Iris pigment epithelial cell (primary cell): ENCODE data around the gene USP51.
"Not testable (repeated sequence)": the region's sequence is repeated elsewhere in the genome, so short reads cannot be mapped to it uniquely, and the experiment has no call there.

ENCODE experiments used
- DNase-seq: peaks from one replicate; pipeline ENCODE4 v3.0.0-alpha.2; 2011; ENCODE audit warnings: low read depth

USP51 gene

DNA sequence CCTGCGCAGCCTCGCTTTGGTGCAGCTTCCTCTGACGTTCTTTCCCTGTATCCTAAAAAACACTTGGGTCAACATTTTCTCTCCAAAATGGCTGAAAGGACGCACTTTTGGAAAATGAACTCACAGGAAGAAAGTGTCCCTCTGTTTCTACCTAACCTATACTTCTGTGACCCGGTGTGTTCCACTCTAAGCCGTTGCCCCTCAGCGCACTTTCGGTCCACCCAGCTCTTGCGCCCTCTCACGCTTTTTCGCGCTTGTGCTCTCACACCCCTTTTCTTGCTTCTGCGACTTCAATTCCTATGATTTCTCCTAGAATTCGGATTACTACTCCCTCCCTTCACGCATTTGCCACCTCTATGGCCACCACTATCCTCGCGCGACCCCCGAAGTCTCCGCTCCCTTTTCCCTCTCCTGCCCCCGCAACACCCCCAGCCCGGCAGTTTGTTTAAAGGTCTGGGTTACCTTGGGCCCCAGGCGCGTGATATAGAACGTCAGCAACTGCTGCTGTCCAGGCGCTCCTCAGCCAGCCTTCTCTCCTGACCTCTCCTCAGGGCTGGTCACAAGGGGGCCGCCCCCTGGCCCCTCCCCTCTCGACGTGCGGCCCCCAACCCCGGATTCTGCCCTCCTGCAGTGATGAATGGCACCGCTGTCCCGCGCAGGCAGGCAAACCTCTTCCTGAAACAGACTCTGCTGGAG lies at the start of gene USP51:
Gene USP51, minus strand, starts transcription at position 535 of the 696 bp plus-strand sequence. CDS start 909 bp downstream, outside the sequence.
- peak; percentile 26 for DNase-seq

DNA sequence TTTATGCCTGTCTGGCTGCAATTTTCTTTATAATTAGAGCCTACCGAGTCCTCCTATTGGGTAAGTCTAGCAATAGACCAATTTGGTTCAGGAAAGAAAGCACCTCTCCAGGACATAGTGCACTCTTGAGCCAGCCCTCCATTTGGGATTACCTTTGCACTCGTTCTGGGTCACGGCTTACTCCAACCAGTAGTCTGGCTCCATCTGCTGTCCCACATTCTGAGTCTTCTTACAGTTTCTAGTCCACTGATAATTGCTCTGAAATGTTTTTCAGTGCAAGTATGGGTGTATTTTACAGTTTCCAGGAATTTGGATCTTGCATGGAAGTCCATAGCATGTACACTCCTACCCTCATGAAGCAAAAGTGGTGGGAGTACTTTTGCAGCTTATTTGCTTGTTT lies 34.8 kb upstream of the USP51 start:
- no peak for DNase-seq

DNA sequence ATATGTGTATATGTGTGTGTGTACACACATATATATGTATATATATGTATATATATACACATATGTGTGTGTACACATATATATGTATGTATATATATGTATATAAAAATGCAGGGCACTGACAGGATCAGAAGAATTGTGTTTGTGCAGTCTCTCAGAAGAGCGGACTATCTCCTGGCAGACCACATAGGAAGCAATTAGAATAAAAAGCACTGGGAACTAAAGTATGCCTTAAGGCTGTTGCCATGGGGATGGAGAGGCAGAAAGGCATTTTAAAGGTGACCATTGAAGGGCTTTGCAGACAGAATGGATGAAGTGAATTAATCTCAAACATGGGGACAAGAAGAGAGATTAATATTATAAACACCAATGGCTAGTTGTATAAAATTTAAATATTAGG lies 33.7 kb upstream of the USP51 start:
- no peak for DNase-seq

DNA sequence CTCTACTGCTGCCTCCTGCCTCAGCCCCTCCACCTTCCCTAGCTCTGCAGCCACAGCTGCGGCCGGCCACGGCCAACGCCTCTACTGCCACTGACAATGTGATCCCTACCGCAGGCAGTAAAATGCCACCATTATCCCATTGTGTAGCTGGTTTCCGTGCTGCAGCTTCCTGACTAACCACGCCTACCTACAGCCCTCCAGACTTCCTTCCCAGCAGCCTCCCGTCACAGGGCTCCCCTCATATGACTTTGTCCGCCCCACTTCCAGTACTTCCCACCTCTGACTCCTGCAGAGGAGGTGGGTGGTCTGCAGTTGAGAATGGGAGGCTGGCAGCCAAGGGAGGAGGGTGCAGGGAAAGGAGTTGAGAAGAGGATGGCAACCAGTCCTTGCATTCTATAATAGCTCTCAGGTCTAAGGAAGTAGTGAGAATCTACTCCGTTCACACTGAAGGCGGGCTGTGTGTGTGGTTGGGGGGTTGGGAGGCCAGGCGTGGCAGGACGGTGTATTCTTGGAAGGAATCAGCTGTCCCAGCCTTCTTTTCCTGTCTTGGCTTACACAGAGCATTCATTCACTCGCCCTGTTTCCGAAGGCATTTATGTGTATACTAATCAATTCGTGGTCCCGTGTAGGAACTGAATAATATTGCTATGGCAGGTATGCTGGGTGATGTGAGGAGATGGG lies 33.1 kb upstream of the USP51 start:
- DNase-seq = no peak

DNA sequence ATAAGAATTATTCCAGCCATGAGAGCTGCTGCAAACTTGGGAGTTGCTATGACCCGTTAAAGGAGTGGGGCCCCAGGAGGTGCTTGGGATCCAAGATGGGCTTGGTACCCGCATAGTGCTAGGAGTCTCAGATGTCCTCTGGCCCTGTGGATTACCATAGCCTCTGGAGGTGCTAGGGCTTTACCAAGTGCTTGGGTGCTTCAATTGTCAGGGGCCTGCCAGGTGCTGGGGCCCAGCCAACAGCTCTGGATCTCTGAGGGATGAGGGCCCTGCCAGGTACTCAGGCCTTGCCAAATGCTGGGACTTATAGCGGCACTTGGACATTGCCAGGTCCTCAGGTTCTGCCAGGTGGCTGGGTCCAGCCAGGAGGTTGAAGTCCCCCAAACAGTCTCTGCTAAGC lies 32.0 kb upstream of the USP51 start:
- DNase-seq = no peak

DNA sequence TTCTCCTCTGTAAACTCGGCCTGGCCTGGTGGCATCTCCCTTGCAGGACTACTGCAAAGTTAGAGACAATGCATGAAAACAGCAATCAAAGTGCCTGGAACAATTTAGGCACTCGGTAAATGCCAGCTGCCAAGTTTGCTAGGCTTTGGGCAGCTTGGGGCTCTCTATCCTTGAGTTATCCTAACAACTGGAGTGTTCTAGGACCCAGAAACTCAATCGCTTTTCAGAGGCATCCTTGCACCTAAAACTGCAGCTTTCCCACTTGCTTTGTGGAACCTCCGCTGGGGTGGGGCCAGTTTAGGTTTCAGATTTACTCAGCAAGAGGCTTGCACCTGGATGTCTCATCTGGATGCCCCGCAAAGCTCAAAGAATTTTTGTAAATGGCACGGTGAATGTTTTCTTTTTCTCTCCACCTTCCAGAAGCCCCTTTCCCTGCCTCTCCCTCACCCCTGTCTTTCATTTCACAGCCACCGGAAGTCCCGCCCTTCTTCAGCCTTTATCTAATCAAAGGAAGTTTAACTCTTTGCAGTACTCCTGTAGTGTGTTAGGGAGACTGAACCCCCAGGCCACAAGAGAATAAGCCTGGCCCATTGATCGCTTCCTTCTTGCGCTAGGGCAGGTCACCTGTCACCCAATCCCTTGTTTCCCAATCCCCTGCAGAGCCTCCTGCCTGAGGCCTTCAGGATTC lies 27.3 kb upstream of the USP51 start:
- not testable (repeated sequence) for DNase-seq

DNA sequence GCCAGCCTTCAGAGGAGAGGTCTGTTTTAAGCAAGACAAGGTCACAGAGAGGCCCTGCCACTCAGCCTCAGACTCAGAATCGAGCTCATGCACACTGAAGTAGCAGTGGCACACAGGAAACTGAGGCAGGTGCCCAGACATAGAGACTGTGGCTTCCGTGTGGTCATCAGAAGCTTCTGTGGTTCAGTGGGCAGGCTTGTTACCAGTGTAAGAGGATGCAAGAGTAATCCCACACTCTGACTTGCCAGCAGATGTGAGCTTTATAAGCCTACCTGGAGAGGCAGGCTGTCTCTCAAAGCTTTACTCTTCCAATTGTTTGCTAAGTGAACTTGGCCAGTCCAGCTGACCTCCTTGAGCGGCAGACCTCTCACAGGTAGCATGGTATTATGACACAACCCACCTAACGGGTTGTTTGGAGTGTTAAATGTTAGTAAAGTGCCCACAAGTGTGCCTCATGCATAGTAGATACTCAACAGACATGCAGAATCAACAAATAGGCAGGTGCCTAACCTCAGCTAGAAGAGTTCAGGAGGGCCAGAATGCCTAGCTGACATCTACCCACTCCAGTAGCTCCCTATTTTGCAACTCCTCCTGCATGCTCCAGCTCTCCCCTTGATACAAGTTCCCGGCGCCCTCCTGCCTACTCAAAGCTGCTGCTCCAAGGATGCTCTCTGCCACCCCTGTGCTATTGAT lies 23.5 kb upstream of the USP51 start:
- DNase-seq = not testable (repeated sequence)

DNA sequence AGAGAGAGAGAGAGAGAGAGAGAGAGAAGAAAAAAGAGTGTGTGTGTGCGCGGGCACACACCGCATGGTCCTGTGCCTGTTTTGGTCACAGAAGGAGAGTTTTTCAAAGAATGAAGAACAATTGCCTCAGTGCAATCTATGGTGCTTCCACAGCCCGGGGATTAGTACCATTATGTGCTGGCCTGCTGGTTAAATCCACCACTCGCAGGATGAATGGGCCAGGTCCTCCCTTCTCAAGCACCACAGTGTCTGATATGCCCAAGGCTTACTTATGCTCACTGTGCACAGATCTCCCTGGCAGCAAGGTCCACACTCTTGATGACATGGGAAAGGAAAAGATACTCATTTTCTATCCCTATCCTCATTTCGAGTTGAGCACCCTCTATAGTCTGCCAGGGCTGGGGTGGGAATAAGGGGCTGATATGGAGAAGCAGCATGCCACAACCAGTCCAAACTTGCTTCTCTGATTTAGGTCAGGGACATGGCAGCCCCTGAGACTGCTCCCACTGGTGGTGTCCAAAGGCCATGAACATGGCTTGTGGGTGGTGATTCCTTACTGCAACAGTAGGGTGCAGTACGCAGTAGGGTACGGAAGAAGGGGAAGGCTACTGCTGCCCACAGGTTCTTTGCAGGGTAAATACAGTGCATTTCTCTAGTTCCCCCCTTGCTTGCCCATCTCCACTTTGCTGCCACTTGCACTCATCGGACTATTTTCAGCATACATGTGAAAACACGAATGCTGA lies 18.9 kb upstream of the USP51 start:
- DNase-seq = not testable (repeated sequence)

DNA sequence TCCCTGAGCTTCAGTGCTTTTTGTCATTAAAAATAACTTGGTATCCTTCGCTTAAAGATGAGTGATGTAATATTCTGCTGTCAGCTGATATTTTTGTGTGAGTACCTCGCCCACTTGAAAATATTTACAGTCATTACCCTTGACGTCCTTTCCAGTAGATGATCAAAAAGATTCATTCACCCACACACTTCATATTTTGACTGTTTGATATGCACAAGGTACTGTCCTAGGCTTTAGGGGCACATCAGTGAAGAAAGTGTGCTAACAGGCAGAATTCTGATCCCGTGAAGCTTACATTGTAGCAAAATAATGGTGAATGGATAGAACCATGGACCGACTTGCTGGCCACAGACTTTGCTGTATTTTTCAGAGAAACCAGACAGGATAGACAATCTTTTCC lies 18.1 kb upstream of the USP51 start:
- DNase-seq = not testable (repeated sequence)

DNA sequence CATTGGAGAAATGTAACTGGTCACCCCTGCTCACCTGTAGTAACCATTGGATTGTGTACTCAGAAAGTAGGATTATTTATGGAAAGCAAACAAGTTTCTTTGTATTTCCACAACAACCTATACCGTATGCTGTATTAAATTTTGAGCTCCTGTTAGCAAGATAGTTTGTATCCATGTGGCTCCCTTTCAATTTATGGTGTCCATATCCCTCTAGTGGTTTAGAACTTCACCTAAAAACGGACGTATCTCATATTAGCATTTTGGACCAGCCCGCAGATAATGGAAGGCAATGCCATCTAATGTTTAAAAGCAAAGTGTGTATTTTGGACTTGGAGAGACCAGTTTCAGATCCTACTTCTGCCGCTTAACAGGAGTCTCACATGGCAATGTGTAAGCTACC lies 17.4 kb upstream of the USP51 start:
- not testable (repeated sequence) for DNase-seq

DNA sequence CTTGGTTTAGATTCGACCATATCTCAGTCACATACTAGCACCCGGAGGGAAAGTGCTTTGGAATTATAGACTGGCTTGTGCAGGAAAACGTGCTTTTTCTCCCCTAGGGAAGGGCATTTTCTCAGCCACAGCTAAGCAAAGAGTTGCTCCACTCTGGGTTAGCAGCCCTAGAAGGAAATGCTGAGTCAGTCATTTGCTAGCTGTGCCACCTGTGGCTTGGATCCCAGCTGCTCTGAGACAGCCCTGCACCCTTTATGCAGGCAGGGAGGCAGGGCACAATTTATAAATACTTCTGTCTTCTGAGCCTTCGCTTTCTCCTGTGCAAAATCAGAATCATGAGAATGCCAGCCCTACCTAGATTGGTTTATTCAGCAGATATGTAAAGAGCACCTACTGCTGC lies 1.3 kb upstream of the USP51 start:
- no peak for DNase-seq

DNA sequence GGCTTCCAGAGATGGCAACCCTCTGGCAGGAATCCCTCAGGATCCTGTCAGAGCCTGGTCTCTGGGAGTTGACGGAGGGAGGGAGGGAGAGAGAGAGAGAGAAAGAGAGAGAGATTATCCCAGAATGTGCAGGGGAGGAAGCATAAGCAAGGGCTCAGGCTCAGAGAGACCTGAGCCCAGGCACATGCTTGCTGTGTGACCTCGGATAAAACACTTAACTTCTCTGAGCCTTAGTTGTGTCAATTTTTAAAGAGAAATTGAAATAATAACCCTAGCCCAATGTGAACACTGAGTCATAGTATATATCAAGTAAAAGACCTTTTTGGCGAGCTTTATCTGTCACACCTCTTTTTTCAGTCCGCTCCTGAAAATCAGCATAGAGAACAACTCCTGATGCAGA lies 473 bp upstream of the USP51 start:
- DNase-seq = no peak

DNA sequence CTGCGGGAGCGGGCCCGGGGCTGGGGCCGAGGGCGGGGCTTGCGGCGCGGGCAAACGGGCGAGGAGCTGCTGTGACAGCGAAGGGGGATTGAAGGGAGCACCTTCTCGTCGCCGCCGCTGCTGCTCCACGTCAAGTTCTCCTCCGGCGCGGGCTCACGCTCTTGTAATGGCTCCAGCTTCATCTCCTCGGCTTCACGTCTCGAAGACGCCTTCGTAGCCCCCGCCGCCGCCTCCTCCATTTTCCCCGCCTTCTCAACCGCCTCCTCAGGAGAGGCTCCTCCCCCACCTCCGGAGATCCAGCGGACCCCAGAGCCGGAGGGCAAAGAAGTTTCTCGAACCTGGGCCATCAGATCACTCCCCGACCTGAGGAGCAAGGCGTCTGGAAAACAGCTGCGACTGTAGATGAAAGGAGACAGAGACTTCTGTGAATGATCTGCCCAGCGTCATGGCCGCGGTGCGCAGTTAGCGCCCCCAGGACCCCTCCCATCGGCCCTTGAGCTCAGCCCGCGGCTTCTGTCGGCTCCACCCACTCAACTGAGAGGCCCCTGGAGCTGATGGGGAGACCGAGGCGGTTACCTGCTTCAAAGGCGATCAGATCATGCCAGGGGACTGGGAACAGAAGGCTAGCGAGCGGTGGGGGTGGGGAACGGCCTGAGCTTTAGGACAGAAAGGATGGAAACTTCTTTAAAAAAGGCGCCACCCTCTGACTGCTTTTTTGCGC lies 895 bp downstream of the USP51 start:
- DNase-seq = peak; percentile 56

DNA sequence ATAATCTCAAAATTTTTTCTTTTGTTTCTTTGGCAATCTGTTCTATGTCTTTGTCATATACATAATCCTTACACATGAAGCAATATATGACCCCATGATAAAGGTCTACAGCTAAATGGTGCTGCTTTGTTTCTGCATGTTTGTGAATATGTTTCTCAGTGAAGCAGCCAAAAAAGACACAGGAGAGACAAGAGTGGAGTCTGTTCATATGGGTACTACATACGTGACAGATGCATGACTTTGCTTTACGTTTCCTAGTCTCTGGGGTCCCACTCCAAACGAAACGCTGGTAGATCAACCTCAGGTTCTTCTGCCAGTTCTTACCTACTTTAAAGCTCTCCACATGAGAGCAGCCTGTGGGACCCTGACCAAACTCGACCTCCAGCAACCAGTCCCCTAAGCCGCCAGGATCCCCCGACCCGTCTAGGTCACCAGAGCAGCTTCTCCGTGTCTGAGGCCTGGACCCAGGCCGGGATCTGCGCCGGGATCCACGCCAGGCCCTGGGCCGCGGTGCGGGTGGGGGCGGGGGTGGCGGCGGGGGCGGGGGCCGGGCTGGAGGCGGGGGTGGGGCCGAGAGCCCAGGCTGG lies 1.5 kb downstream of the USP51 start:
- DNase-seq = no peak

DNA sequence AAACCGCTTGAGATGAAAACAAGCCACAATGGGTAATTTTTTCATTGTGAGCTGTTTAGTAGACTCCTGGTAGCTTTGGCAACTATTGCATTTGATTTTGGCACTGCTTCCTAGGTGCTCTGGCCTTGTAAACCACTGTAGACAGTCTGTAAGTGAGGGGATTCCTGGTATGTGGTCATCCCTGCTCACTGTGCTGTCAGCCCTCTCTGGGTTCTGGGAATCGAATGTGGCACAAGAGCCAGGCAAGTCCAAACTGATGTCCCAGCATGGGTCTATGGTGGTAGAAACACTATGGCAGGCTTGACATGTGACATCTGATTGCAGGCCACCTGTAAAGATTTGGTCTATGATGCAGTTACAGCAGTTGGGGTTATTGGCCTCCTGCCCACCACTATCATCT lies 2.5 kb downstream of the USP51 start:
- no peak for DNase-seq

DNA sequence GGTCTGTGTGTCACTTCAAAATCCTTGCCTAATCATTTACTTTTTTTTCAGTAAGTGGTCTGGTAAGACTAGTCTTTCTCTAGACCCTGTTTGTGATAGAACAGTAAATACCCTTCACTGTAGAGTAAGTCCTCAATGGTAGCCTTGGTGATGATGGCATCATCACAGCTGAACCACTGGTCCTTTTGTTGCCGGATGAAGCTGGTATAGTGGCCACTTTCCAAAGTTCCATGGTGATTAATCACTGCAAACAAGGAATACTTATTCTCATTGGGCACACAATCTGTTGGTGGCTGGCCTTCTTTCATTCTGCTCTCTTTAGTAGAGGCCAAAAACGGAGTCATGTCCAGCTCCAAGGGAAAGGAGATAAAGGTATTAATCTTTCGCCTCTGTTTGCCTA lies 2.9 kb downstream of the USP51 start:
- no peak for DNase-seq

DNA sequence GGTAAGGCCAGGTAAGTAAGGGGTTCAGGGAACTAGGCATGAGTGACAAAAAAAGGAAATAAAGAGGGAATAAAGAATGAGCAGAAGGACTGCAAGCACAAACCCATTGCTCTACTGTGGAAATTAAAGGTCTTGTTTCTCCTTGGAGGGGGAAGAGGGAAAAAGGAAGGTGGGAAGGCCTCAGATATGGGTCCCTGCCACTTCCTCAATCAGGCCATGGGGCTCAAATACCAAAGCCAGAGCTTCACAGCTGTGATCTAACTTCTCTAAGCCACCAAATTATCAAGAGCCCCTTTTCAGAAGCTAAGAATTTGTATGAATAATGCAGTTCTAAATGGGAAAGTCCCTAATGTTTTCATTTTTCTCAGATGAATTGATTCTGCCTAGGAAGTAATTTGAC lies 4.7 kb downstream of the USP51 start:
- no peak for DNase-seq

DNA sequence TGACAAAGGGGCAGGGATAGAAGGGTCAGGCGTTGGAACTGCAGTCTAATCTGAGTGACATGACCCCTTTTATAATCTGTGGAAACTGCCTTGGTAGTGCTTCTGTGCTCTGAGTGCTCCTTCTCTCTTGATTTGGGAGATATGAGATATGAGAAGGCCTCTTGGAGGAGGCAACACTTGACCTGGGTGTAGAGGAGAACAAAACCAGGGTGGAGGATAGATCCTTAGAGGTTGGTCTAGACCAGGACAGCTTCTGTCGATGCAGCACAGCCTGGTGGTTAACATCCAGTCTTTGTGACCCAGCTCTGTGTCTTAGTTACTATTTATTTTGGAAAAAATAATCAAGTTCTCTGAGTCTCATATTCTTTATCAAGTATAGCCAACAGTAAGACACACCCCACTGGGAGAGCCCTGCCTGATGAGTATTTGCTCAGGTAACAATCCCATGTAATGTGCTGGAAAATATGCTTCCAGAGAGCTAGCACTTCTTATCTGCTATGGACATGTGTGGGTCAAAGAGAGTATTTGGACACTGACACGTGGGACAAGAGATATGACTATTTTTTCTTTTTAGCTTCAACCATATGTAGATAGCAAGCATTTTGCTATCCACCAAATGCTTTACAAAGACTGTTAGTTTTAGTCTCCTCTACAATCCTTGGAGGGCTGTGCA lies 9.1 kb downstream of the USP51 start:
- no peak for DNase-seq

DNA sequence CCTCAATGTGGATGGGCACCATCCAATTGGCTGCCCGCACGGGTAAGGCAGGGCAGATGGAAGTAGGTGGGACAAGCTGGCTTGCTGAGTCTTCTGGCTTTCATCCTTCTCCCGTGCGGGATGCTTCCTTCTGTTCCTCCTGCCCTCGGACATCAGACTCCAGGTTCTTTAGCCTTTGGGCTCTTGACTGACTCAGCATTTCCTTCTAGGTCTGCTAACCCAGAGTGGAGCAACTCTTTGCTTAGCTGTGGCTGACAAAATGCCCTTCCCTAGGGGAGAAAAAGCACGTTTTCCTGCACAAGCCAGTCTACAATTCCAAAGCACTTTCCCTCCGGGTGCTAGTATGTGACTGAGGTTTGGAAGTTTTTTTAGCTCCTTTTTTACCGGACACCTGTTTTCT lies 9.7 kb downstream of the USP51 start:
- DNase-seq = not testable (repeated sequence)

DNA sequence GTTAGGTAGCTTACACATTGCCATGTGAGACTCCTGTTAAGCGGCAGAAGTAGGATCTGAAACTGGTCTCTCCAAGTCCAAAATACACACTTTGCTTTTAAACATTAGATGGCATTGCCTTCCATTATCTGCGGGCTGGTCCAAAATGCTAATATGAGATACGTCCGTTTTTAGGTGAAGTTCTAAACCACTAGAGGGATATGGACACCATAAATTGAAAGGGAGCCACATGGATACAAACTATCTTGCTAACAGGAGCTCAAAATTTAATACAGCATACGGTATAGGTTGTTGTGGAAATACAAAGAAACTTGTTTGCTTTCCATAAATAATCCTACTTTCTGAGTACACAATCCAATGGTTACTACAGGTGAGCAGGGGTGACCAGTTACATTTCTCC lies 23.9 kb downstream of the USP51 start:
- not testable (repeated sequence) for DNase-seq
